LNCAP (cell line): Measurements from ENCODE around the gene ATP6V0A1.
A peak's percentile ranks its signal among the peaks of the same experiment; 100 is the strongest.

Experiments used
- TF ChIP-seq, protein P1 (sequence below): fragments of 450-650 bp; IDR thresholded peaks from 2 replicates; pipeline ENCODE4 v1.5.1; 2017; ENCODE audit warnings: mild to moderate bottlenecking

Gene ATP6V0A1

GRCh38 chr17:42531455-42532354 lies 73.0 kb downstream of the ATP6V0A1 start:
- TF ChIP-seq, protein P1, sequence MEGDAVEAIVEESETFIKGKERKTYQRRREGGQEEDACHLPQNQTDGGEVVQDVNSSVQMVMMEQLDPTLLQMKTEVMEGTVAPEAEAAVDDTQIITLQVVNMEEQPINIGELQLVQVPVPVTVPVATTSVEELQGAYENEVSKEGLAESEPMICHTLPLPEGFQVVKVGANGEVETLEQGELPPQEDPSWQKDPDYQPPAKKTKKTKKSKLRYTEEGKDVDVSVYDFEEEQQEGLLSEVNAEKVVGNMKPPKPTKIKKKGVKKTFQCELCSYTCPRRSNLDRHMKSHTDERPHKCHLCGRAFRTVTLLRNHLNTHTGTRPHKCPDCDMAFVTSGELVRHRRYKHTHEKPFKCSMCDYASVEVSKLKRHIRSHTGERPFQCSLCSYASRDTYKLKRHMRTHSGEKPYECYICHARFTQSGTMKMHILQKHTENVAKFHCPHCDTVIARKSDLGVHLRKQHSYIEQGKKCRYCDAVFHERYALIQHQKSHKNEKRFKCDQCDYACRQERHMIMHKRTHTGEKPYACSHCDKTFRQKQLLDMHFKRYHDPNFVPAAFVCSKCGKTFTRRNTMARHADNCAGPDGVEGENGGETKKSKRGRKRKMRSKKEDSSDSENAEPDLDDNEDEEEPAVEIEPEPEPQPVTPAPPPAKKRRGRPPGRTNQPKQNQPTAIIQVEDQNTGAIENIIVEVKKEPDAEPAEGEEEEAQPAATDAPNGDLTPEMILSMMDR, result peak; percentile 50; the same call in 1 of the 2 replicates

GRCh38 chr17:42535155-42536047 lies 76.7 kb downstream of the ATP6V0A1 start:
- TF ChIP-seq, protein P1, result no peak

DNA sequence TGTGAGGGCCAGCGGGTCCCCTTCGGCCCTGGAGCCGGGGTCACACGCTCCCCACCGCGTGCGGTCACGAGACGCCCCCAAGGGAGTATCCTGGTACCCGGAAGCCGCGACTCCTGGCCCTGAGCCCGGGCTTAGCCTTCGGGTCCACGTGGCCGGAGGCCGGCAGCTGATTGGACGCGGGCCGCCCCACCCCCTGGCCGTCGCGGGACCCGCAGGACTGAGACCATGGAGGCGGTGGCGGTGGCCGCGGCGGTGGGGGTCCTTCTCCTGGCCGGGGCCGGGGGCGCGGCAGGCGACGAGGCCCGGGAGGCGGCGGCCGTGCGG lies 77.3 kb downstream of the ATP6V0A1 start, which contains the start of gene NAGLU:
Gene NAGLU, plus strand, starts transcription at position 194 of the 324 bp plus-strand sequence. Its CDS starts 32 bp downstream, at position 226.
- TF ChIP-seq, protein P1, result no peak

DNA sequence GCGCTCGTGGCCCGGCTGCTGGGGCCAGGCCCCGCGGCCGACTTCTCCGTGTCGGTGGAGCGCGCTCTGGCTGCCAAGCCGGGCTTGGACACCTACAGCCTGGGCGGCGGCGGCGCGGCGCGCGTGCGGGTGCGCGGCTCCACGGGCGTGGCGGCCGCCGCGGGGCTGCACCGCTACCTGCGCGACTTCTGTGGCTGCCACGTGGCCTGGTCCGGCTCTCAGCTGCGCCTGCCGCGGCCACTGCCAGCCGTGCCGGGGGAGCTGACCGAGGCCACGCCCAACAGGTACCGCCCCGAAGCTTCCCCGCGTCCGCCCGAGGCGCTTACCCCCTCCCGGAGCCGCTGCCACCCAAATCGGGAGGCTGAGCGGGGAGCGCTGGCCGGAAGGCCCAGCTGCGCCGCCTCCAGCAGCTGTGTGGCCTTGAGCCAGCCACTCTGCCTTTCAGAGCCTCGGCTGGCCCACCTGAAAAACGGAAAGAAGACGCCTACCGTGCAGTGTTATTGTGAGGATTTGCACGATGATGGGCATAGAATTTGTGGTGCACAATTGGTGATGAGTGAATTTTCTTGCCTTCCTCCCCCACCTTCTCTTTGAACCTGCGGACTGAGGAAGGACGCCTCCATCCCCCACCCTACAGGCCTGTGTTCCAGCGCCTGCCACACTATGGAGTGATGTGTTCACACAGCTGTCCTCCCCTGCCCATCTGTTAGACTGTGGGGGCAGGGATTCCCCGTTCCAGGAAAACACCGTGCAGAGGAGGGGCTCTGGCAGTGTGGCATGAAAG lies 77.9 kb downstream of the ATP6V0A1 start:
- TF ChIP-seq, protein P1, result no peak

GRCh38 chr17:42537156-42537805 lies 78.6 kb downstream of the ATP6V0A1 start:
- TF ChIP-seq, protein P1, result no peak

DNA sequence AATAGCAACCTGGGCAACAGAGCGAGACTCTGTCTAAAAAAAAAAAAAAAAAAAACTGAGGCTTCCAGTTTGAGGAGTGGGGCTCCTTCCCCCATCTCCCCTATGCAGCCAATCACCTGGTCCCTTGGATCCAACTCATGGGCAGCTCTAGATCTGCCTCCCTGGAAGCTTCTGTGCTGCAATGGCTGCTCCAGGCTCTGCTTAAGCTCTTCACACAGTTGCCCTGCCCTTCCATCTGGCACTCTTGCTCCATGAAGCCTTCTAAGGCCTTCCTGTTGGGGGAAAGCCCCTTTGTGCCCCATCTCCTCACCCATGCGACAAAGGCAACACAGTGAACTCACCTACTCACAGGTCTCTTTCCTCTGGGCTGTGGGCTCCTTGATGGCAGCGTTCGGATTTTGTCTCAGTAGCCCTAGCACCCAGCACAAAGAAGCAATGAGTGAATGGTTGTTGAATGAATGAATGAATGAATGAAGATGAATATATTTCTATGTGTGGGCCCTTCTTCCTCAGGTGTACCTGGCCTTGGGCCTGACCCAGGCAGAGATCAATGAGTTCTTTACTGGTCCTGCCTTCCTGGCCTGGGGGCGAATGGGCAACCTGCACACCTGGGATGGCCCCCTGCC lies 79.3 kb downstream of the ATP6V0A1 start:
- TF ChIP-seq, protein P1, result no peak
